HepG2 (cell line): ENCODE measurements around the gene GTF2B. TPM values are rescaled to one million over a fixed set of nuclear protein-coding genes. Genes with fewer than 3 reads are reported as not detected.

Experiments
- ATF3 ChIP-seq: sonication (generic); formaldehyde crosslinking; IDR thresholded peaks from 2 replicates; pipeline ENCODE4 v1.4.0; 2020; ENCODE audit warnings: missing genetic modification reagents
- BHLHE40 ChIP-seq: IDR thresholded peaks from 2 replicates; pipeline ENCODE4 v1.6.1; 2011; ENCODE audit warnings: low read length, improper control_type of control experiment
- CEBPG ChIP-seq: IDR thresholded peaks from 2 replicates; pipeline ENCODE4 v1.6.1; 2016
- DMAP1 ChIP-seq: IDR thresholded peaks from 2 replicates; pipeline ENCODE4 v1.6.1; 2016
- EED ChIP-seq: sonication (generic); formaldehyde crosslinking; IDR thresholded peaks from 2 replicates; pipeline ENCODE4 v1.5.0; 2020; ENCODE audit warnings: mild to moderate bottlenecking, missing genetic modification reagents
- HMGXB3 ChIP-seq: sonication (generic); formaldehyde crosslinking; IDR thresholded peaks from 2 replicates; pipeline ENCODE4 v1.4.0; 2020; ENCODE audit warnings: missing genetic modification reagents, borderline replicate concordance
- NFYC ChIP-seq: IDR thresholded peaks from 2 replicates; pipeline ENCODE4 v1.6.1; 2016; ENCODE audit warnings: missing genetic modification reagents, missing compliant biosample characterization
- PLRG1 ChIP-seq: fragments of 450-650 bp; conservative IDR thresholded peaks from 2 replicates; pipeline ENCODE4 v1.6.1; 2016
- REL ChIP-seq: sonication (generic); formaldehyde crosslinking; conservative IDR thresholded peaks from 2 replicates; pipeline ENCODE4 v1.8.0; 2022; ENCODE audit warnings: mild to moderate bottlenecking, missing genetic modification reagents, moderate library complexity
- REPIN1 ChIP-seq: sonication (generic); formaldehyde crosslinking; IDR thresholded peaks from 2 replicates; pipeline ENCODE4 v1.8.0; 2022; ENCODE audit warnings: missing genetic modification reagents, low read depth, mild to moderate bottlenecking, borderline replicate concordance
- SALL1 ChIP-seq: sonication (generic); formaldehyde crosslinking; IDR thresholded peaks from 2 replicates; pipeline ENCODE4 v1.8.0; 2022; ENCODE audit warnings: mild to moderate bottlenecking, missing genetic modification reagents
- SP1 ChIP-seq, 2 experiments: fragments of 450-650 bp in 1 of 2; sonication (generic) in 1 of 2; formaldehyde crosslinking in 1 of 2; IDR thresholded peaks; 2 replicates each; pipeline versions ENCODE4 v1.4.0 to v1.6.1; 2016 to 2020; ENCODE audit warnings: missing genetic modification reagents in 1 of 2
- STAT6 ChIP-seq: sonication (generic); formaldehyde crosslinking; IDR thresholded peaks from 2 replicates; pipeline ENCODE4 v1.4.0; 2020; ENCODE audit warnings: missing genetic modification reagents, mild to moderate bottlenecking, borderline replicate concordance
- TMF1 ChIP-seq: sonication (generic); formaldehyde crosslinking; IDR thresholded peaks from 2 replicates; pipeline ENCODE4 v1.8.1; 2022; ENCODE audit warnings: low read depth, missing genetic modification reagents
- YEATS2 ChIP-seq: sonication (generic); formaldehyde crosslinking; IDR thresholded peaks from 2 replicates; pipeline ENCODE4 v1.4.0; 2020; ENCODE audit warnings: missing genetic modification reagents, borderline replicate concordance
- ZFP1 ChIP-seq: IDR thresholded peaks from 2 replicates; pipeline ENCODE4 v1.6.1; 2016
- ZFP36 ChIP-seq: fragments of 150-350 bp; IDR thresholded peaks from 2 replicates; pipeline ENCODE4 v1.6.1; 2018; ENCODE audit warnings: borderline replicate concordance, low read length, low read depth; ENCODE audit not compliant: partially characterized antibody
- ZNF160 ChIP-seq: sonication (generic); formaldehyde crosslinking; IDR thresholded peaks from 2 replicates; pipeline ENCODE4 v1.8.0; 2022; ENCODE audit warnings: mild to moderate bottlenecking, inconsistent platforms, missing genetic modification reagents
- ZNF225 ChIP-seq: sonication (generic); formaldehyde crosslinking; IDR thresholded peaks from 2 replicates; pipeline ENCODE4 v1.4.0; 2020; ENCODE audit warnings: mild to moderate bottlenecking, missing genetic modification reagents
- ZNF34 ChIP-seq: sonication (generic); formaldehyde crosslinking; IDR thresholded peaks from 2 replicates; pipeline ENCODE4 v1.4.0; 2020; ENCODE audit warnings: mild to moderate bottlenecking, missing genetic modification reagents, borderline replicate concordance
- ZNF484 ChIP-seq: sonication (generic); formaldehyde crosslinking; IDR thresholded peaks from 2 replicates; pipeline ENCODE4 v1.5.1; 2020; ENCODE audit warnings: mild to moderate bottlenecking, low read depth, missing genetic modification reagents, borderline replicate concordance
- ZNF510 ChIP-seq: sonication (generic); formaldehyde crosslinking; IDR thresholded peaks from 2 replicates; pipeline ENCODE4 v1.4.0; 2020; ENCODE audit warnings: low read depth, mild to moderate bottlenecking, missing genetic modification reagents
- ZNF512 ChIP-seq: sonication (generic); formaldehyde crosslinking; IDR thresholded peaks from 2 replicates; pipeline ENCODE4 v1.4.0; 2020; ENCODE audit warnings: mild to moderate bottlenecking, missing genetic modification reagents
- polyA plus RNA-seq, 8 experiments: library from polyadenylated mRNA; depleted of rRNA in 3 of 8; stranded (reverse) in 7 of 8; unstranded in 1 of 8; fragments of >200 nt; fragmentation: Illumina TruSeq in 4 of 8; extraction: Trizol in 4 of 8; gene quantifications; 2 replicates each; pipeline versions ENCODE4 v1.2.1 to v1.2.3, GENCODE V29; 2011 to 2016; ENCODE audit warnings: low read depth in 4 of 8, missing spikeins in 1 of 8, mixed read lengths in 1 of 8; ENCODE audit not compliant: insufficient read depth in 1 of 8
- total RNA-seq, 5 experiments: library from RNA; depleted of rRNA; stranded (reverse); fragments of >200 nt; fragmentation: Illumina TruSeq; extraction: Trizol; gene quantifications; 2 replicates each; pipeline ENCODE4 v1.2.3, GENCODE V29; 2016; ENCODE audit warnings: low read depth in 1 of 5

Gene GTF2B
- total and polyA plus RNA-seq, 2 of the 13 experiments (the other 11 are each of a cell fraction or from before 2014, with no cell fraction given), result 31.5 to 43.4 TPM

GRCh38 chr1:88935522-88936222 is 44.3 kb upstream of the GTF2B start (continued):
- no peak for TF ChIP-seq ZNF160 (CRISPR knock-in tag)
- no peak for TF ChIP-seq ATF3 (CRISPR knock-in tag)
- TF ChIP-seq REL (CRISPR knock-in tag), result no peak
- TF ChIP-seq ZNF225, result no peak
- no peak for TF ChIP-seq HMGXB3 (CRISPR knock-in tag)
- TF ChIP-seq STAT6, result no peak
- no peak for TF ChIP-seq ZFP1 (CRISPR knock-in tag)
- no peak for TF ChIP-seq ZFP36
- TF ChIP-seq REPIN1, result peak; percentile 81; the same call in 1 of the 2 replicates
- TF ChIP-seq ZNF484 (CRISPR knock-in tag), result no peak
- no peak for TF ChIP-seq SP1 (IDR thresholded peaks at IDR 0.05)
- TF ChIP-seq SP1 (CRISPR knock-in tag; IDR thresholded peaks at IDR 0.05), result no peak
- no peak for TF ChIP-seq ZNF512
- no peak for TF ChIP-seq ZNF34 (CRISPR knock-in tag)
- no peak for TF ChIP-seq DMAP1 (CRISPR knock-in tag)
- no peak for TF ChIP-seq YEATS2 (CRISPR knock-in tag)
- TF ChIP-seq EED (CRISPR knock-in tag), result no peak
- no peak for TF ChIP-seq NFYC (CRISPR knock-in tag)
- no peak for TF ChIP-seq ZNF510 (CRISPR knock-in tag)
- no peak for TF ChIP-seq BHLHE40
- no peak for TF ChIP-seq TMF1 (CRISPR knock-in tag)
- peak; percentile 69 for TF ChIP-seq CEBPG
- no peak for TF ChIP-seq PLRG1
- TF ChIP-seq SALL1 (CRISPR knock-in tag), result peak; percentile 73
